ENCODE measurements around the gene COL8A2.

DNA sequence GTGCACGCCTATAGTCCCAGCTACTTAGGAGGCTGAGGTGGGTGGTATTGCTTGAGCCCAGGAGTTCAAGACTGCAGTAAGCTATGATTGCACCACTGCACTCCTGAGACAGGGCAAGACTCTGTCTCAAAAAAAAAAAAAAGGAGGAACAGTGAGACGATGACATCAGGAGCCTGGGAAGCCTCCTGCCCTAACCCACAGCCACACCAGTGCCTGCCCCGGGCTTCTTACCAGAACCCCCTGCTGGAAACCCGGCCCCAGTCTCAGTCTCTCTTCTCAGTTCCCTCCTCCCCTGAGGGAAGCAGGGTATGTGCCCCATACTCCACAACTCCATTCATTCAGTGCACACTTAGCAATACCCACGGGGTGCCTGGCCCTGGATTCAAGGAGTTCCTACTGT, 9.1 kb downstream of the COL8A2 start:
- no peak for TF ChIP-seq CTCF (IDR thresholded peaks at IDR 0.05)
- no peak for TF ChIP-seq POLR2A (IDR thresholded peaks at IDR 0.05)
